PFSK-1 (cell line): ENCODE data around the gene USP13.

ENCODE experiments used
- FOXP2 ChIP-seq: optimal IDR thresholded peaks from 2 replicates; pipeline ENCODE3; 2011; ENCODE audit warnings: borderline replicate concordance, control low read depth, inconsistent platforms; ENCODE audit not compliant: insufficient read depth; ENCODE audit errors: extremely low read length, extremely low read depth
- POLR2AphosphoS5 ChIP-seq: IDR thresholded peaks from 2 replicates; pipeline ENCODE4 v1.6.1; 2012; ENCODE audit warnings: low read depth, mild to moderate bottlenecking, control low read depth, low read length, moderate library complexity
- SIN3A ChIP-seq: IDR thresholded peaks from 2 replicates; pipeline ENCODE4 v1.6.1; 2012; ENCODE audit warnings: mild to moderate bottlenecking, low read length, moderate library complexity, borderline replicate concordance; ENCODE audit not compliant: insufficient read depth
- TAF1 ChIP-seq: IDR thresholded peaks from 2 replicates; pipeline ENCODE4 v1.6.1; 2012; ENCODE audit warnings: low read length, control low read depth, borderline replicate concordance; ENCODE audit not compliant: insufficient read depth
- TF ChIP-seq, protein P1 (sequence below), 2 experiments: IDR thresholded peaks; 2 replicates each; pipeline versions ENCODE4 v1.6.1 to v1.8.0; 2011 to 2012; ENCODE audit warnings: low read depth in 2 of 2, low read length in 2 of 2, control low read depth in 1 of 2, inconsistent platforms in 1 of 2, mild to moderate bottlenecking in 1 of 2, moderate library complexity in 1 of 2; ENCODE audit not compliant: insufficient read depth in 1 of 2

Gene USP13

DNA sequence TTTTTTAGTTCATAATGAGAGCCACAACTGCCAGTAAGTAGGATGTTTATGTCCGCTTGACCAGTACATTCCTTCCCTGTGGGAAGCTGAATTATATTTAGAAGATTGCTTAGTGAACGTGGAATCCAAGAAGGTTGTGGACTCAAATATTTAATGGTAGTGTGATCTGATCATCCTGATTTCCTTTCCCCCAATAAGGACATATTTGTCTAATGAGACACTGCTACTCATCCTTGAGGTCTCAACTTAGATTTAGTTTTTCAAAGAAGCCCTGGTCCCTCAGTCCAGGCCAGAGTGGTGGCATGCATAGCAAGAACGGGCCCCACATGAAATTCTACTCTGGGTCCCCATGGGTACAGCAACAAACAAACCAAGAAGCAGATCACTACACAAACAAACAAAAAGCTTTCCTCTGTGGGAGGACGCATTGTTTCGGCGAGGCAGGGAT is 60.8 kb downstream of the USP13 start:
- no peak for TF ChIP-seq POLR2AphosphoS5
- TF ChIP-seq SIN3A = no peak
- TF ChIP-seq, protein P1, sequence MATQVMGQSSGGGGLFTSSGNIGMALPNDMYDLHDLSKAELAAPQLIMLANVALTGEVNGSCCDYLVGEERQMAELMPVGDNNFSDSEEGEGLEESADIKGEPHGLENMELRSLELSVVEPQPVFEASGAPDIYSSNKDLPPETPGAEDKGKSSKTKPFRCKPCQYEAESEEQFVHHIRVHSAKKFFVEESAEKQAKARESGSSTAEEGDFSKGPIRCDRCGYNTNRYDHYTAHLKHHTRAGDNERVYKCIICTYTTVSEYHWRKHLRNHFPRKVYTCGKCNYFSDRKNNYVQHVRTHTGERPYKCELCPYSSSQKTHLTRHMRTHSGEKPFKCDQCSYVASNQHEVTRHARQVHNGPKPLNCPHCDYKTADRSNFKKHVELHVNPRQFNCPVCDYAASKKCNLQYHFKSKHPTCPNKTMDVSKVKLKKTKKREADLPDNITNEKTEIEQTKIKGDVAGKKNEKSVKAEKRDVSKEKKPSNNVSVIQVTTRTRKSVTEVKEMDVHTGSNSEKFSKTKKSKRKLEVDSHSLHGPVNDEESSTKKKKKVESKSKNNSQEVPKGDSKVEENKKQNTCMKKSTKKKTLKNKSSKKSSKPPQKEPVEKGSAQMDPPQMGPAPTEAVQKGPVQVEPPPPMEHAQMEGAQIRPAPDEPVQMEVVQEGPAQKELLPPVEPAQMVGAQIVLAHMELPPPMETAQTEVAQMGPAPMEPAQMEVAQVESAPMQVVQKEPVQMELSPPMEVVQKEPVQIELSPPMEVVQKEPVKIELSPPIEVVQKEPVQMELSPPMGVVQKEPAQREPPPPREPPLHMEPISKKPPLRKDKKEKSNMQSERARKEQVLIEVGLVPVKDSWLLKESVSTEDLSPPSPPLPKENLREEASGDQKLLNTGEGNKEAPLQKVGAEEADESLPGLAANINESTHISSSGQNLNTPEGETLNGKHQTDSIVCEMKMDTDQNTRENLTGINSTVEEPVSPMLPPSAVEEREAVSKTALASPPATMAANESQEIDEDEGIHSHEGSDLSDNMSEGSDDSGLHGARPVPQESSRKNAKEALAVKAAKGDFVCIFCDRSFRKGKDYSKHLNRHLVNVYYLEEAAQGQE (IDR thresholded peaks at IDR 0.05; ENCODE audit: insufficient read depth in 1 of 2, low read depth in 2 of 2, low read length in 2 of 2) = no peak
- TF ChIP-seq TAF1 = no peak
- no peak for TF ChIP-seq FOXP2

DNA sequence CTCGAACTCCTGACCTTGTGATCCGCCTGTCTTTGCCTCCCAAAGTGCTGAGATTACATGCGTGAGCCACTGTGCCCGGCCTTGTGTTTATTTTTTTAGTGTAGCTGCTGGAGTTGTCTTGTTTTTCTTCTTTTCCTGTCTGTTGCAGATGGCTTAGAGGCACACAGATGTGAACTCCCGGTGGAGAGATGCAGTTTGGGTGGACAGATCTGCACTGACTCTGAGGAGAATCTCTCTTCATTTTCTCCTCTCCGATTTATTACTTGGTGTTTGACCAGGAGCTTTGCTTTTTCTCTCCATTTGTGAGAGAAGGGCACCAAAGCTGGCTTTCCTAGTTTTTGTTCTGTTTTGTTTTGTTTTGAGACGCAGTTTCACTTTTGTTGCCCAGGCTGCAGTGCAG is 62.7 kb downstream of the USP13 start:
- TF ChIP-seq FOXP2 = no peak
- TF ChIP-seq POLR2AphosphoS5 = no peak
- no peak for TF ChIP-seq SIN3A
- no peak for TF ChIP-seq TAF1
- TF ChIP-seq, protein P1 (IDR thresholded peaks at IDR 0.05; ENCODE audit: insufficient read depth in 1 of 2, low read depth in 2 of 2, low read length in 2 of 2) = no peak

DNA sequence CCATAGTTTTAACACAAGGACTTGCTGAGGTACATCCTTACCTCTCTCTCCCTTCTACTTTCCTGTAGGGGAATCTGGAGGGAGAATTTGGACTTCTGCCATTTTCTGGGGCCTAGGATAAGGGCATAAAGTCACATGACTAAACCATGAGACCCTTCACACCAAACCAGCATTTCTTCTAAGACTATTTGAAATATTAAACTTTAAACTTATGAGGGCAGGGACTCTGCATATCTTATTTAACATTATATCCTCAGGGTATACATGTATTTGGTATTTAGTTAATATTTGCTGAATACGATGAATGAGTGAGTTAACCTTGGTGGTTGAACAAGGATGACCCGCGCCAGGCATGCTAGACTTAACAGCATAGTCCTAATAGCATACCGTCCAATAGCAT is 63.4 kb downstream of the USP13 start:
- TF ChIP-seq POLR2AphosphoS5 = no peak

DNA sequence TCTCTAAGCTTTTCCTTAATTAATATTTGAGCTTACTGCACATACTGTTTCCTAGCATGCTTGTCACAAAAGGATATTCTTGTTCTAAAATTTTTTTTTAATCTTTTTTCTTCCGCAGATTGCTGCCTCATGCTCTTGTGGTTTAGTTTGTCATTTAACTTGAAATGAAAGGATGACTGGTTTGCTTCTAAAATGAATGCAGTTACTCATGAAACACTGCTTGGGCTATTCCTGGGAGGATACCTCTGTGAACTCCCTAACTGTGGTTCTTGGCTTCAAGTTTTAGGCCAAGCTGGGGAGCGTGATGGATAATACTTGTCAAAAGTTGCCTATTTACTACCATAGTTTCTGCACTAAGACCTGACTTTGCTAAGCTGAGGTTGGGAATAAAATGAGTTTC is 64.0 kb downstream of the USP13 start:
- TF ChIP-seq POLR2AphosphoS5 = no peak
- no peak for TF ChIP-seq TAF1
- TF ChIP-seq SIN3A = no peak
- TF ChIP-seq, protein P1 (IDR thresholded peaks at IDR 0.05; ENCODE audit: insufficient read depth in 1 of 2, low read depth in 2 of 2, low read length in 2 of 2) = no peak
- no peak for TF ChIP-seq FOXP2

DNA sequence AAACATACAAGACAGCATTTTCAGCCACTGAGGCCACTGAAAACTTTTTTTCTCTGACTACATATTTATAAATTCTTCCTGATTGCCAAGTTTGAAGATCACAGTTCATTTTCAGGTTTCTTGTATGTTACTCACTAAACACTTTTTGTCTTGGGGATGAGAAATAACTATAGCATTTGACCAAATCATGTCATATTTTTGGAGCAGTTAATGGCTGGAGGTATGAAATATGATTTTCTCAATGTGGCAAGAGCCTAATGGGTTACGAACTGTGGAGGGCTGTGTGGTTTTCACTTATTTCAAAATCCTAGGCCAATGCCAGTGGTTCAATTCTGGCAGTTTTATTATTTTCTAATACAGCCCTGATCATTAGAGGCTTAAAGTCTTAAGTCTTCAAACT is 64.4 kb downstream of the USP13 start:
- no peak for TF ChIP-seq SIN3A
- TF ChIP-seq, protein P1 (IDR thresholded peaks at IDR 0.05; ENCODE audit: insufficient read depth in 1 of 2, low read depth in 2 of 2, low read length in 2 of 2) = no peak
- TF ChIP-seq POLR2AphosphoS5 = no peak
- no peak for TF ChIP-seq TAF1
- no peak for TF ChIP-seq FOXP2
